HG02759 (cell line): ENCODE data around the gene ZDHHC3.
"Not testable (repeated sequence)": the region's sequence is repeated elsewhere in the genome, so short reads cannot be mapped to it uniquely, and the experiment has no call there.

Source experiments
- ATAC-seq: cut with Tn5 transposase; IDR thresholded peaks from one replicate; pipeline ENCODE4 v1.9.1; 2021; ENCODE audit warnings: mild to moderate bottlenecking, moderate library complexity; ENCODE audit not compliant: unreplicated experiment

ZDHHC3 gene

GRCh38 chr3:44996556-44996969 lies 20.6 kb upstream of the ZDHHC3 start:
- ATAC-seq: peak; percentile 61

- no peak for ATAC-seq
Measured at GRCh38 chr3:44995142-44995770, 19.3 kb upstream of the ZDHHC3 start.

GRCh38 chr3:44993471-44994205 lies 17.7 kb upstream of the ZDHHC3 start:
- ATAC-seq: no peak

- no peak for ATAC-seq
Measured at GRCh38 chr3:44992555-44993470, 16.8 kb upstream of the ZDHHC3 start.

GRCh38 chr3:44991326-44991725 lies 15.4 kb upstream of the ZDHHC3 start:
- ATAC-seq: no peak

- ATAC-seq: no peak
Measured at GRCh38 chr3:44989636-44990373, 13.8 kb upstream of the ZDHHC3 start.

GRCh38 chr3:44989141-44989540 lies 13.2 kb upstream of the ZDHHC3 start:
- no peak for ATAC-seq

GRCh38 chr3:44988073-44988472 lies 12.1 kb upstream of the ZDHHC3 start:
- ATAC-seq: no peak

GRCh38 chr3:44987332-44987731 lies 11.4 kb upstream of the ZDHHC3 start:
- no peak for ATAC-seq

GRCh38 chr3:44986330-44986729 lies 10.4 kb upstream of the ZDHHC3 start:
- not testable (repeated sequence) for ATAC-seq

- no peak for ATAC-seq
Measured at GRCh38 chr3:44984335-44984734, 8.4 kb upstream of the ZDHHC3 start.

- no peak for ATAC-seq
Measured at GRCh38 chr3:44983484-44983941, 7.5 kb upstream of the ZDHHC3 start.

- ATAC-seq: no peak
Measured at GRCh38 chr3:44982817-44983216, 6.8 kb upstream of the ZDHHC3 start.

GRCh38 chr3:44981751-44982150 lies 5.8 kb upstream of the ZDHHC3 start:
- ATAC-seq: peak; percentile 57

GRCh38 chr3:44981220-44981619 lies 5.2 kb upstream of the ZDHHC3 start:
- ATAC-seq: no peak

GRCh38 chr3:44974416-44974815 lies 1.6 kb downstream of the ZDHHC3 start:
- no peak for ATAC-seq

- no peak for ATAC-seq
Measured at GRCh38 chr3:44970926-44971490, 5.0 kb downstream of the ZDHHC3 start.

GRCh38 chr3:44969828-44970179 lies 6.2 kb downstream of the ZDHHC3 start:
- ATAC-seq: no peak

GRCh38 chr3:44969154-44969827 lies 6.7 kb downstream of the ZDHHC3 start:
- ATAC-seq: no peak

GRCh38 chr3:44968447-44968858 lies 7.5 kb downstream of the ZDHHC3 start:
- no peak for ATAC-seq
